ENCODE results near the gene MEIS2. TPM values are rescaled to one million over a fixed set of nuclear protein-coding genes. Genes with fewer than 3 reads are reported as not detected.

The MEIS2 gene
- total RNA-seq, 6 experiments from 2014 or later = 31.8 to 48.0 (median 42.8) TPM

DNA sequence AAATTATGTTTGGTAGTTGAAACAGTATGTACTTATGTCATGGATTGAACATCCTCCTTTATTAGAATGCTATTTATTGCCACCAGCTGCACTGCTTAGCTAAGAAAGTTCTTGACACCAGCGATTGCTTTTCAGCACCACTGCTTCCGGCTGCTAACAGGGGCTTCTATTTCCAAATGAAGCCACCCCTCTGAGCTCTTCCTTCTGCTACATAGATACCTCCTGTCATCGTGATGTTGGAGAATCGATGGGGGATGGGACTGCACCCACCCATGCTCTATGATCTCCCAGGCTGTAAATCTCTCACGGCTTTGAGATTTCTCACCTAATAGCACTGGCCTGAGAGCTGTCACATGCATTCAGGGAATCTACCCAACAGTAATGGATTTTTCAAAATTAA, 259.2 kb downstream of the MEIS2 start:
- Mint-ChIP-seq H3K9me3 (no peaks in the 10 kb centered on the region), H3K4me1 (ENCODE audit: low read depth) (peaks cover 47% of the 10 kb centered on the region), H3K4me3 (no peak overlapping the region), H3K36me3 (ENCODE audit: low read depth) (peaks cover 5% of the 10 kb centered on the region; the same call in 1 of the 2 replicates), H3K27me3 (ENCODE audit: insufficient read depth) (no peaks in the 10 kb centered on the region; the same call in 1 of the 2 replicates), H3K27ac (no peak overlapping the region)
- no peak for DNase-seq
- TF ChIP-seq, protein P1, sequence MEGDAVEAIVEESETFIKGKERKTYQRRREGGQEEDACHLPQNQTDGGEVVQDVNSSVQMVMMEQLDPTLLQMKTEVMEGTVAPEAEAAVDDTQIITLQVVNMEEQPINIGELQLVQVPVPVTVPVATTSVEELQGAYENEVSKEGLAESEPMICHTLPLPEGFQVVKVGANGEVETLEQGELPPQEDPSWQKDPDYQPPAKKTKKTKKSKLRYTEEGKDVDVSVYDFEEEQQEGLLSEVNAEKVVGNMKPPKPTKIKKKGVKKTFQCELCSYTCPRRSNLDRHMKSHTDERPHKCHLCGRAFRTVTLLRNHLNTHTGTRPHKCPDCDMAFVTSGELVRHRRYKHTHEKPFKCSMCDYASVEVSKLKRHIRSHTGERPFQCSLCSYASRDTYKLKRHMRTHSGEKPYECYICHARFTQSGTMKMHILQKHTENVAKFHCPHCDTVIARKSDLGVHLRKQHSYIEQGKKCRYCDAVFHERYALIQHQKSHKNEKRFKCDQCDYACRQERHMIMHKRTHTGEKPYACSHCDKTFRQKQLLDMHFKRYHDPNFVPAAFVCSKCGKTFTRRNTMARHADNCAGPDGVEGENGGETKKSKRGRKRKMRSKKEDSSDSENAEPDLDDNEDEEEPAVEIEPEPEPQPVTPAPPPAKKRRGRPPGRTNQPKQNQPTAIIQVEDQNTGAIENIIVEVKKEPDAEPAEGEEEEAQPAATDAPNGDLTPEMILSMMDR (IDR thresholded peaks at IDR 0.05) = no peak

Small RNA genes within 50 kb of the gene (microRNA-seq; reads per million reads assigned to microRNA genes)
- not detected for gene MIR8063

Data from HFFc6 (cell line).